ENCODE measurements around the gene L3MBTL4. TPM values are rescaled to one million over a fixed set of nuclear protein-coding genes. Genes with fewer than 3 reads are reported as not detected.

Gene L3MBTL4
- total and polyA plus RNA-seq, 10 of the 15 experiments (the other 5 are each of a cell fraction or from before 2014, with no cell fraction given): 1.3 to 8.7 (median 3.8) TPM

DNA sequence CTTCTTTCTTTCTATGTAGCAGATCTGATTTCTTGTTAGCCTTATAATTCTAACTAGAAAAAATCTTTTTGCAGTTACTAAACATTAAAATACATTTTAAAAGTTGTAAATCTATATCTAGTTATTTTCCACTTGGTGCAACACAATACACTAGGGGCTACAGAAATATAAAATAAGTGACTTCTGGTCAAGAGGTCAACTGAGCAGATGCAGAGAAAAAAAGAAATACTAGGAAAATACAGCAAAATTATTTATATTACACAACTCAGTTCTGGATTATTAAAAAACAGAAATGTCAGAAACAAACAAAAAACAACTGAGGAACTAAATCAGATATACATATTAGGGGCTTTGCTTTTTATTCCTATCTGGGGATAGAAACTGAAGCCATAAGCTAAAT is 83.9 kb downstream of the L3MBTL4 start:
- Histone ChIP-seq H3K4me1 (ENCODE audit: control insufficient read depth, insufficient read depth, low read length) (no peaks in the 10 kb centered on the region), H3K9me3 (replicated peaks; ENCODE audit: control insufficient read depth, insufficient read depth, low read length) (no peaks in the 10 kb centered on the region; the same call in 1 of the 3 replicates), H4K20me1 (ENCODE audit: control insufficient read depth, insufficient read depth) (no peaks in the 10 kb centered on the region), H3K9ac (ENCODE audit: control insufficient read depth, insufficient read depth, low read length) (no peak overlapping the region), H3K79me2 (ENCODE audit: control insufficient read depth, insufficient read depth, low read length) (no peaks in the 10 kb centered on the region), H3K36me3 (ENCODE audit: control insufficient read depth in 2 of 2, insufficient read depth in 2 of 2, low read length in 1 of 2) (no peaks in the 10 kb centered on the region), H3K27ac (ENCODE audit: control insufficient read depth, insufficient read depth) (no peak overlapping the region), H3K27me3 (replicated peaks in 1 of 2; ENCODE audit: control insufficient read depth in 2 of 2, insufficient read depth in 2 of 2, low read length in 1 of 2) (no peaks in the 10 kb centered on the region), H2AFZ (ENCODE audit: control insufficient read depth, low read depth, low read length) (no peak overlapping the region), H3K4me2 (ENCODE audit: control insufficient read depth, insufficient read depth) (no peak overlapping the region), H3K4me3 (no peak overlapping the region)
- ChIA-PET SMC1A (ENCODE audit: uncharacterized antibody, unreplicated experiment) (no interaction called here), RAD21 (ENCODE audit: unreplicated experiment) (no interaction called here), CTCF (no interaction called here), POLR2A (no interaction called here)
- DNase-seq (ENCODE audit: low read depth, low spot score) (no peak), ATAC-seq (no peak), FAIRE-seq (no peak)
- BruUV-seq (replicated peaks): no TSS peak
- in situ Hi-C loops (cut with MboI): no loop called here
- TF ChIP-seq ATF7 (IDR thresholded peaks at IDR 0.05; ENCODE audit: low read depth): no peak
- no peak for TF ChIP-seq TCF3 (IDR thresholded peaks at IDR 0.05; ENCODE audit: borderline replicate concordance, insufficient read depth, low read depth, low read length)
- TF ChIP-seq PBX3 (IDR thresholded peaks at IDR 0.05; ENCODE audit: insufficient replicate concordance, low read depth, low read length): no peak
- no peak for TF ChIP-seq ZBTB33 (IDR thresholded peaks at IDR 0.05)
- no peak for TF ChIP-seq ELK1 (IDR thresholded peaks at IDR 0.05; ENCODE audit: low read depth, low read length)
- TF ChIP-seq EP300 (IDR thresholded peaks at IDR 0.05; ENCODE audit: borderline replicate concordance in 1 of 2, control insufficient read depth in 1 of 2, low read depth in 2 of 2, low read length in 2 of 2): no peak
- TF ChIP-seq KLF5 (IDR thresholded peaks at IDR 0.05; ENCODE audit: partially characterized antibody): no peak
- TF ChIP-seq SREBF1 (IDR thresholded peaks at IDR 0.05; ENCODE audit: low read length): no peak
- TF ChIP-seq JUND (IDR thresholded peaks at IDR 0.05; ENCODE audit: low read depth, low read length): no peak
- no peak for TF ChIP-seq MEF2B (IDR thresholded peaks at IDR 0.05; ENCODE audit: partially characterized antibody, poor library complexity, severe bottlenecking)
- intact Hi-C loops (cut with micrococcal nuclease; ENCODE audit: unreplicated experiment): no loop called here
